NCI-H774 (cell line): ENCODE results near the gene SIK1.

ENCODE experiments used
- DNase-seq: peaks from one replicate; lab custom pipeline; 2025; lab: John Stamatoyannopoulos, UW

SIK1 gene

DNA sequence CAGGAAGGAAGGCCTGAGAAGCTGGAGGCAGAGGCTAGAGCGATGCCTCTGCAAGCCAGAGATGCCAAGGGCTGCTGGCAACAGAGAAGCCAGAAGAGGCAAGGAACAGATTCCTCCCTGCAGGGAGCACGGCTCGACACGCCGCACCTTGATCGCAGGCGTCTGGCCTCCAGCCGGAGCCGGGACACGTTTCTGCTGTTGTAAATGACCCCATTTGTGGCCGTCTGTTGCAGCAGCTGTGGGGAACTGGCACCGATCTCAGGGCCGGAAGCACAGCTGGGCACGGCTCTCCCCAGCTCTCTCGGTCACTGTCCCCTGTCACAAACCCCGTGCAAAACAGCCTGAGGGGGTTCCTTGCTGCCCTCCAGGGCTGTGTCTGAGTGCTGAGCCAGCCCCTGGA is 59.6 kb downstream of the SIK1 start:
- DNase-seq: no peak

DNA sequence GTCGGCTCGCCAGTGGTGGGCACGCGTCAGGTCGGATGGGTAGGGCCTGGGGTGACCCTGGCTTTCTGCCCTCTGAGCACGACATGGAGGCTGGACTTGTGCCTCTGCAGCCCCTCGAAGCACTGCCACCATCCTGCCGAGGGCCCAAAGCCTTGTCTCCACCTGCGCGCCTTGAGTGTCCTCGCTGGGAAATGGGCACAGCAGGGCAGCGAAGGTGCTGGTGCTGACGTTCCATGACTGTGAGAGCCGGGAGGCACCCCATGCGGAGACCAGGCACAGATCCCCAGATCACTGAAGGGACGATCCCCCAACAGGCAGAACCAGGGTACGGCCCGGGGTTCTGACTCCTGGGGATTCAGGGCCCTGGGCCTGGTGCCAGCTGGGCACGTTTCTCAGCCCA is 60.3 kb downstream of the SIK1 start:
- DNase-seq: no peak

DNA sequence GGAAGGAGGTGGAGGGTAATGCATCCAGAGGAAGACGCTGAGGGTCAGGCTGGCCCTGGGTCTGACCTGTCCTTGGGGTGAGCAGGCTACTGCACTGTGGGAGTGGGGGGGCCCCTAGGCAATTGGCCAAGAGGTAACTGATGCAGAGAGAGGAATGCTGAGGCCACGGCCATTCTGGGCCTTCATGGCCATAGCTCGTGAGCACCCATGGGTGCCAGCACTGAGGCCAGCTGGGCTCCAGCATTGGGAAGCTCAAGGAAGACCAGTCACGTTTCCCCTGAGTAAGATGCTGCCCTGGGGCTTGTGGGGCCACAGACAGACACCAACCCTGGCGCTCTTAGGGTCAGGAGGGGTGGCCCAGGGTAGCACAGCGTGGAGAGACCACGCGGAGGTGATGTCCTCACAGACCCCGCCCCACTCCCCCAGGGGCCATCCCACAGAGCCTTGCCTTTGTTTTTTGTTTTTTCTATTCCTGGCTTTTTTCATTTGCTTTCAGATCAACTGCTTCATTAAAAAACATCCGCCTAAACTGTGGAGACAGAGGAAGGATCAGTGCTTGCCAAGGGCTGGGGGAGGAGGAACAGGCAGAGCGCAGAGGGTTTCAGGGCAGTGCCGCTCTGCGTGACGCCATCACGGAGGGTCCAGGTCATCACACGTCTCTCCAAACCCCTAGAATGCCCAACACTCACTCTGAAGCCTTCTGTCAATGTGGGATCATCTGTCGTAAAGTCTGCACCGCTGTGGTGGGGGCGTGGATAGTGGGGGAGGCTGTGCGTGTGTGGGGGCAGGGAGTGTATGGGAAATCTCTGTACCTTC is 61.1 kb downstream of the SIK1 start:
- DNase-seq: no peak

DNA sequence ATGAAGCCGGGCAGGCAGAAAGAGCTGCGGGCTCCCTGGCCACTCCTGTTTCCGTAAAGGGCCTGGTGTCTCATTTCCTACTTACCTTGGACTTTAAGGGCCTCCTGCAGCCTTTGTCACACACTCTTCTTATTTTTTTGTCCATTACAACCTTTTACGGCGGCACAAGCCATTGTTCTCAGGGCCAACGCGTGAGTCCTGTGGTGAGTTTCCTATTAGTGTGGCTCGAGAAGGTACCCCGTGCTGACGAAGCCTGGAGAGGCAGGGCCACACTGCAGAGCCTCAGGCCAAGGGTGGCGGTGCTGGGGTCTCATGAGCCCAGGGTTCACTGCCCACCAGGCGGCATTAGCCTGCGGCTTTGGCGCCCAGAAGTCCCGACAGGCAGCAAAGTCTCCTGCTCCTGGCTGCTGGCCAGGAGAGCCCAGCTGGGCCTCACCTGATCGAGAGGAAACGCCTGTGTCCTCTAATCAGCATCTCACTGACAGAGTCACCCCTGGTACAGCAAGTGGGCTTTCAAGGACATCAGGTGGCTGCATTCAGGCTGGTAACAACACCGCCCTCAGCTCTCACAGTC is 62.0 kb downstream of the SIK1 start:
- DNase-seq: no peak
